ENCODE results near the gene COBLL1.
"Not testable (repeated sequence)": the region's sequence is repeated elsewhere in the genome, so short reads cannot be mapped to it uniquely, and the experiment has no call there.

Gene COBLL1

GRCh38 chr2:164841719-164842623, at the start of gene COBLL1:
COBLL1 (minus strand) TSS chr2:164841823; CDS start chr2:164841196, 627 bp downstream.
- DNase-seq (ENCODE audit: low read depth) = no peak

- DNase-seq (ENCODE audit: low read depth) = no peak
Observed at GRCh38 chr2:164890544-164890943, 48.9 kb upstream of the COBLL1 start.

GRCh38 chr2:164888592-164888991, 47.0 kb upstream of the COBLL1 start:
- no peak for DNase-seq (ENCODE audit: low read depth)

GRCh38 chr2:164887434-164888144, 46.0 kb upstream of the COBLL1 start:
- DNase-seq (ENCODE audit: low read depth) = no peak

- no peak for DNase-seq (ENCODE audit: low read depth)
Observed at GRCh38 chr2:164882276-164882675, 40.7 kb upstream of the COBLL1 start.

- no peak for DNase-seq (ENCODE audit: low read depth)
Observed at GRCh38 chr2:164881524-164881923, 39.9 kb upstream of the COBLL1 start.

- no peak for DNase-seq (ENCODE audit: low read depth)
Observed at GRCh38 chr2:164879901-164880535, 38.4 kb upstream of the COBLL1 start.

GRCh38 chr2:164877927-164878326, 36.3 kb upstream of the COBLL1 start:
- no peak for DNase-seq (ENCODE audit: low read depth)

- no peak for DNase-seq (ENCODE audit: low read depth)
Observed at GRCh38 chr2:164877169-164877568, 35.5 kb upstream of the COBLL1 start.

- DNase-seq (ENCODE audit: low read depth) = no peak
Observed at GRCh38 chr2:164875334-164876205, 33.9 kb upstream of the COBLL1 start.

GRCh38 chr2:164873210-164873908, 31.7 kb upstream of the COBLL1 start:
- no peak for DNase-seq (ENCODE audit: low read depth)

- no peak for DNase-seq (ENCODE audit: low read depth)
Observed at GRCh38 chr2:164871404-164871803, 29.8 kb upstream of the COBLL1 start.

- DNase-seq (ENCODE audit: low read depth) = no peak
Observed at GRCh38 chr2:164869420-164869772, 27.8 kb upstream of the COBLL1 start.

- DNase-seq (ENCODE audit: low read depth) = no peak
Observed at GRCh38 chr2:164868563-164869419, 27.2 kb upstream of the COBLL1 start.

GRCh38 chr2:164867779-164868397, 26.3 kb upstream of the COBLL1 start:
- no peak for DNase-seq (ENCODE audit: low read depth)

- DNase-seq (ENCODE audit: low read depth) = not testable (repeated sequence)
Observed at GRCh38 chr2:164866381-164866780, 24.8 kb upstream of the COBLL1 start.

GRCh38 chr2:164860694-164861042, 19.0 kb upstream of the COBLL1 start:
- no peak for DNase-seq (ENCODE audit: low read depth)

- DNase-seq (ENCODE audit: low read depth) = not testable (repeated sequence)
Observed at GRCh38 chr2:164859906-164860693, 18.5 kb upstream of the COBLL1 start.

GRCh38 chr2:164859251-164859818, 17.7 kb upstream of the COBLL1 start:
- DNase-seq (ENCODE audit: low read depth) = no peak

Measured in activated T-helper 1 cell treated with Interleukin-2 at 50 U/mL for 16 hours (primary cell).